Measurements from ENCODE around the gene ARCN1.
A peak's percentile ranks its signal among the peaks of the same experiment; 100 is the strongest.
"Not testable (repeated sequence)": the region's sequence is repeated elsewhere in the genome, so short reads cannot be mapped to it uniquely, and the experiment has no call there.

ARCN1 gene

DNA sequence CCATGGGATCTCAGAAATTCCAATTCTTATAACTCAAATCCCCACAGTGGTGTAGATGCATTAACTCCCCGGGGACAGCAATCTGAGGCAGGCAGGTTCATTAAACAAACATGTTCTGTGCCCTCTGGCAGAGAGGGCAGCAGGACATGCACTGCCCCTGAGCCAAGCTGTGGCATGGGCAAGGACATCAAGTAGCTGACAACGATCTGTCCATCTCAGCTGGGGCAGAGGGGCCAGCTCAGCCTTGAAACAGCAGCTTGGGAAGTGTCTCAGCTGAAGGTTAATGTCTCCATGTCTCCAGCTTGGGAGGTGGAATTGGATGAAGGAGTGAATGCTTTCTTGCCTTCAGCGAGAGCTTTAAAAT, 27.6 kb upstream of the ARCN1 start:
- DNase-seq = no peak

GRCh38 chr11:118545533-118545932, 26.7 kb upstream of the ARCN1 start:
- DNase-seq = no peak

- DNase-seq = no peak
Observed at GRCh38 chr11:118547132-118547531, 25.1 kb upstream of the ARCN1 start.

DNA sequence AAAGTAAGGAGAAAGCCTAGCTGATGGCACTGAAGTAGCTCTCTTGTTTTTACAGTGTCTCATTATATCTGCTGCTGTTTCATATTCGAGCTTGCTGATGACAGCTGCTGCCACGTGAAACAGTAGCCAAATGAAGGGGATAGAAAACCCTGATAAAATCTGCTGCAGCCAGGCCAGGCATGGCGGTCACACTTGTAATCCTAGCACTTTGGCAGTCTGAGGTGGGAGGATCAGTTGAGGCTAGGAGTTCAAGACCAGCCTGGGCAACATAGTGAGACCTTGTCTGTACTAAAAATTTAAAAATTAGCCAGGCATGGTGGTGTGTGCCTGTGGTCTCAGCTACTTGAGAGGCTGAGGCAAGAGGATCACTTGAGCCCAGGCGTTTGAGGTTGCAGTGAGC, 19.9 kb upstream of the ARCN1 start:
- DNase-seq = no peak

- no peak for DNase-seq
Observed at GRCh38 chr11:118560806-118561205, 11.4 kb upstream of the ARCN1 start.

DNA sequence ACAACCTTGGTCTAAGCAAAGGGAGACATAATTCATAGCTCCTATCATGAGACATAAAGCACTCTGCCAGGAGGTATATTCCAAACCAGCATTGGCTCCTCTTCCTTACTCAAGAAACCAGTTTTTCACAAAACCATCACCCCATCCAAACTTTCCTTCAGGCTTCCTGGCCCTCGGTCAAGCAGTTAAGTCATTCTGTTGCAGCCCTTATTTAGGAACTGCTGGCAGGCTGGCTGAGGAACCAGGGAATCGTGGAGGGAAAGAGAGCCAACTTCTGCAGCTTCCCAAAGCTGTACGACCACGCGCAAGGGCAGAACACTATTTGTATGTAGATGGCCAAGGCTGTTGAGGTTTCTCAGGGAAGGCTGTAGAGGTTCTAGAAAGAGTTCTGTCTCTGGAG, 7.2 kb upstream of the ARCN1 start:
- no peak for DNase-seq

DNA sequence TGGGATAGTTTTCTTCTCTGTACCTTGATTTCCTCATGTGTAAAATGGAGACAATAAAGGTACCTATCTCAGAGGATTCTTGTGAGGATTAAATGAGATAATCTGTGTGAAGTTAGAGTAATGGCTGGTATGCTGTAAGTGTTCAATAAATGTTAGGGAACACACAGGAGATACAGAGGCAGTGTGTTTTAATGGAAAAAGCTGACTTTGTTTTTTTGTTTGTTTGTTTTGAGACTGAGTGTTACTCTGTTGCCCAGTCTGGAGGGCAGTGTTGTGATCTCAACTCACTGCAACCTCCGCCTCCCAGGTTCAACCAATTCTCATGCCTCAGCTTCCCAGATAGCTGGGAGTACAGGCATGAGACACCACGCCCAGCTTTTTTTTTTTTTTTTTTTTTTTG, 2.5 kb upstream of the ARCN1 start:
- no peak for DNase-seq

- DNase-seq = peak; percentile 6
Observed at GRCh38 chr11:118570787-118571186, 1.4 kb upstream of the ARCN1 start.

DNA sequence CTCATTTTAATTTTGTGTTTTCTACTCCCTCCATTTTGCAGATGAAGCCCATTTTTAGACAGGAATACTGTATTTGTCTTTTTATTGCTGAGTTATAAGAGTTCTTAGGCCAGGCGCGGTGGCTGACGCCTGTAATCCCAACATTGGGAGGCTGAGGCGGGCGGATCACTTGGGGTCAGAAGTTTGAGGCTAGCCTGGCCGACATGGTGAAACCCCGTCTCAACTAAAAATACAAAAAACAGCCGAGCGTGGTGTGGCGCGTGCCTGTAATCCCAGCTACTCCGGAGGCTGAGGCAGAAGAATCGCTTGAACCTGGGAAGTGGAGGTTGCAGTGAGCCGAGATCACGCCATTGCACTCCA, 528 bp upstream of the ARCN1 start:
- not testable (repeated sequence) for DNase-seq

- DNase-seq = peak; percentile 51
Observed at GRCh38 chr11:118572981-118573550, 857 bp downstream of the ARCN1 start.

GRCh38 chr11:118574636-118575035, 2.4 kb downstream of the ARCN1 start:
- no peak for DNase-seq

GRCh38 chr11:118577995-118578394, 5.8 kb downstream of the ARCN1 start:
- DNase-seq = not testable (repeated sequence)

- peak; percentile 76 for DNase-seq
Observed at GRCh38 chr11:118581057-118581456, 8.8 kb downstream of the ARCN1 start.

DNA sequence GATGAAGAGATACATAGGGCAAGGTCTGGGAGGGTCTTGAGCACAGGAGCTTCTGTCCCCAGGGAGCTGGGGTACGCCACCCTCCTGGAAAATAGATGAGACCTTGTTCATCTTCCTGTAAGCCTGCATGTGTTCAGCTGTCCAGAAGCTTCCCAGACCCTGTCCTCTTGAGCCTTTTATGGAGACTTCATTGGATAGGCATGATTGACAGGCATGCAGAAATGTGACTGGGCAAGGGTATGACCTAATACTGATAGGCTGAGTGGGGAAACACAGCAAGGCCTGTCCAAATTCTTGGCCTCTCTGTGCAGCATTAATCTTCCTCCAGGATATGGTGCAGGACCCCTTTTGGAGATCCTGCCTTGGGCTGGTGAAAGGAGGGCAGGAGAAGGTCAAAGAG, 15.7 kb downstream of the ARCN1 start:
- DNase-seq = no peak

GRCh38 chr11:118592616-118593367, 20.6 kb downstream of the ARCN1 start:
- no peak for DNase-seq

DNA sequence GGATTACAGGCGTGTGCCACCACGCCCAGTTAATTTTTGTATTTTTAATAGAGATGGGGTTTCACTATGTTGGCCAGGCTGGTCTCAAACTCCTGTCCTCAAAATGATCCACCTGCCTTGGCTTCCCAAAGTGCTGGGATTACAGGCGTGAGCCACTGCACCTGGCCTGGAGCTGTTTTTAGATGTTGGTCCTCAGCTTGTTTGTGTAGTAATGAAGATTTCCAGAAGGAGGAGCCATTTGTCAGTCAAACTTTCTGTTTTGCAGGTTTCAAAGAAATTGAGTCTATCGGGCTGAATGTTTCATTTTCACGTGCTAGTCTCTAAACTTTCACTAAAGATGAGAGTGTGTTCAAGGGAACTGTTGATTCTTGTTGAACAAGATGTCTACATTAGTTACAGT, 22.8 kb downstream of the ARCN1 start:
- peak; percentile 39 for DNase-seq

DNA sequence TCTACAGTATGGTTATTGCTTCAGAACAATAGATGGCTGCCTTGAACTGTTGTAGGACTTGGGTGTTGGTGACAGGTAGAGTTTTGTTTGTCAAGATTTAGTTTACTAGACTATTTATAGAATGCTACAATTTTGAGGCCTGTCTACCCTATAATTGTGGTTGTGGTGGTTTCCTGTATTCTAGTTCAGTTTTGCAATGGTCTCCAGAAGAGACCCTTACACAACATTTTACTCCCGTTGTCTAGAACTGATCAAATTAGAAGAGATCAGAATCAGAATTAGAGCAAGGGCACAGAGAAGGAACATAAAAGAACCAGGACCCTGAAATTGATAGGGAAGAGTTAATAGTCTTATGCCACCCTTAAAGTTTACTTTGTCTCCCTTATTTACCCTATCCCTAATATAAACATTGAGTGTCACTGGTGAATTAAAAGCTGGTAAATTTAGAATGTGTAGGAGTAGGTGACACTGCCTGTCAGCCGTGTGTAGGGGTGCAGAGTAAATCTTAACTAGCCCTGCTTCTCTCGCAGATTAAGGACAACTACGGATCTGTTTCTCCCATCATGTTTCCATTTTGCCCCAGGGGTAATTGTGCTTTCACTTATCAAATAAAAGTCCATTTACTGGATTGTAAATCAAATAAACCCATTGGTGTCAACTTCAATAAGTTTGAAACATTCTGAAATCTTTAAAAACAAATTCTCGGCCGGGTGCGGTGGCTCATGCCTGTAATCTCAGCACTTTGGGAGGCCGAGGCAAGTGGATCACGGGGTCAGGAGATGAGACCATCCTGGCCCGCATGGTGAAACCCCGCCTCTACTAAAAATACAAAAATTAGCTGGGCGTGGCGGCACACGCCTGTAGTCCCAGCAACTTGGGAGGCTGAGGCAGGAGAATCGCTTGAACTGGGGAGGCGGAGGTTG, 24.3 kb downstream of the ARCN1 start:
- no peak for DNase-seq

DNA sequence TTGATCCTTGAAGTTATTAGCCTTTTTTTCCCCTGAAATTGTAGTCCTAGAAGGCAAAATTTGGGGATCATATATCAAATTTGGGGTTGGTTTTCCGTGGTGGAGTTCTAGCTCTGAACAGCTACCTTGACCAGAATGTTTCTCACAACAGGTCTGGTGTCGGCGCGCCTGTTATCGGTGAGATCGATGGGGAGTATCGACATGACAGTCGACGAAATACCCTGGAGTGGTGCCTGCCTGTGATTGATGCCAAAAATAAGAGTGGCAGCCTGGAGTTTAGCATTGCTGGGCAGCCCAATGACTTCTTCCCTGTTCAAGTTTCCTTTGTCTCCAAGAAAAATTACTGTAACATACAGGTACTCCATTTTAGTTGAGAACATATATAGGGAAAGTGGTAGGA, 25.3 kb downstream of the ARCN1 start:
- DNase-seq = no peak

- no peak for DNase-seq
Observed at GRCh38 chr11:118602331-118602730, 30.1 kb downstream of the ARCN1 start.

GRCh38 chr11:118603709-118604108, 31.5 kb downstream of the ARCN1 start:
- not testable (repeated sequence) for DNase-seq

DNA sequence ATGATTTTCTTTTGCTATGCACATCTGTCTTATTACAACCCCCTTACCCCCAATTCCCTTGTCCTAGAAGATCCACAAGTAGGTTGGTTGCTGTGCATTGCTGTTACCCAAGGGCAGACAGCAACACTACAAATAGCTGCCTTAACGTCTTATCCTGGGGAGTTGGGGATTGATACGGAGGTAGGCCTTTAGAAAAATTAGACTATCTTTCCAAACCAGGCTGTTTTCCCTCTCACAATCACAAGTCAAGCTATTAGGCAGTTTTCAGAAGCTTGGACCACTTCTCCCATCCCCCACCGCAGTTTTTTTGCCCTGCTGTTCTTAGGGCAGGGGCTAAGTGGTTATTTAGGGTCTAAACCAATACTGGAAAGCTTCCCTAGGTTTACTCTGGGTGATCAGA, 32.4 kb downstream of the ARCN1 start:
- DNase-seq = no peak

- peak; percentile 50 for DNase-seq
Observed at GRCh38 chr11:118605116-118605867, 33.1 kb downstream of the ARCN1 start.

- no peak for DNase-seq
Observed at GRCh38 chr11:118606157-118606843, 34.1 kb downstream of the ARCN1 start.

Data from NCI-H69 (cell line).